ENCODE results near the gene PEX3.
"Not testable (repeated sequence)": the region's sequence is repeated elsewhere in the genome, so short reads cannot be mapped to it uniquely, and the experiment has no call there.

Gene PEX3

GRCh38 chr6:143449082-143449713 lies 1.4 kb upstream of the PEX3 start:
- DNase-seq: no peak

- peak; percentile 47 for DNase-seq
Measured at GRCh38 chr6:143449714-143450452, 722 bp upstream of the PEX3 start.

DNA sequence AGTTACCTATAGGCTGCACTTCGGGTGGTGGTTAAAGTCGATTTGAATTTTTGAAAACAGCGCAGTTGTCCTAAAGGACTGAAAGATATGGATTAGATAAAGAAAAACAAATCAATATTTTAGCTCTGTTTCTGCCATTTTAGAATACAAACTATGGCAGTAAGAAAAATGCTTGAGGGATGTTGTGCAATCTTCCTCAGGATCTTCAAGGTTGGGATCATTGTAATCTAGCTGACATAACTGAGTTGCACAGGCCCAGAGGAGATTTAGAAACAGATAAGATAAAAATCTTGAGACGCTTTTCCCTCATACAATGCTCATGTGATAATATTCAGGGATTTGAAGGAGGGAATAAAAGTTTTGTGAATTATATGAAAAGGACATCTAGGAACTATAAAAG lies 926 bp downstream of the PEX3 start:
- no peak for DNase-seq

DNA sequence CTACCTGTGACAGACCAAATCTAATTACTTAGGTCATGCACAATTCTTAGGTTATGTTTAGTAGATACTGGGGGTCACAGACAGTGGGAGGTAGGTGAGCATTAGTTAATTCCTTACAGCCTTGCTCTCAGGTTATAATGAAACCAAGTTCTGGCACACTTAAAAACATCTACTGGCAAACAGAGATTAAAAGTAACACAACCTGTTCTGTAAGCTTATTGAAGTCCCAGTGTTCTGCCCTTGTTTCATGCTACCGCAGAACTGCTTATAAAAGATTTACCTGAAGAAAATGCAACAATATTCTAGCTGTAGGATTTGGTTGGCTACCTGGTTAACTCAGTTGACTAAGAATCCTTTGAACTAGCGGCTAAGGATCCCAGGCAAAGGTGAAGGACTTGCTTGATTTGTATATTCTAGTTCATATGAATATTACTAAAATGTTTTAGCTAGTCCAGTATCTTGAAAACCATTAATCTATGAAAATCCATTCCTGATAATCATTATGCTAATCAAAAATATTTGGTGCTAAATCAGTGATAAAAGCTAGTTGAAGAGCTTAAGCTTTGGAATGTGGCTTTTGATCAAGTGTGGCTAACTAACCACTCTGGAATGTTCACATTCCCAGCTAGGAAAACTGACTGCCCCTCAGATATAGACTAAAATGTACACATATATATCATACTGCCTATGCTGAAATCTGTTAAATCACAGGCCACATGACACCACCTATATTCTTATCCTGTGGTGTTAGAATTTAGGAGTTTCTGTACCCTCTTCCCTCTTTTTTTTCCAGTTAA lies 7.2 kb downstream of the PEX3 start:
- DNase-seq: no peak

DNA sequence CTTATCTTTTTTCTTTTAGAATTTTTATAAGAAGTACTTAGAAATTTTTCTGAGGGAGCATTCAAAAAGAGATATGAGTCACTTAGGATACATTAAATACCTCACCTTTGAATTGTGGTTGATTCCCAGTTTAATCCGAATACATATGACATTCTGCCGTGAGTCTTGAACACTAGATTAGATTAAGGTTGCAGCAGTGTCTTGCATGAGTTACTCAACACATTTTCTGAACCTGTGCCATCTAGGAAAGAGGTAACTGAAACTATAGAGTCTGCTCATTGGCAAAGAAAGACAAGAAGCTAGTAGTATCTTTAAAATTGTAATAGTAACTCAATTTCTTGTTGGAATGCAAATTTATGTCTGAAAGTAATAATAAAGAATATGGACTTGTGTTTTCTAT lies 14.9 kb downstream of the PEX3 start:
- no peak for DNase-seq

- no peak for DNase-seq
Measured at GRCh38 chr6:143468026-143468425, 17.4 kb downstream of the PEX3 start.

- DNase-seq: not testable (repeated sequence)
Measured at GRCh38 chr6:143468823-143469222, 18.2 kb downstream of the PEX3 start.

GRCh38 chr6:143471822-143472221 lies 21.2 kb downstream of the PEX3 start:
- no peak for DNase-seq

DNA sequence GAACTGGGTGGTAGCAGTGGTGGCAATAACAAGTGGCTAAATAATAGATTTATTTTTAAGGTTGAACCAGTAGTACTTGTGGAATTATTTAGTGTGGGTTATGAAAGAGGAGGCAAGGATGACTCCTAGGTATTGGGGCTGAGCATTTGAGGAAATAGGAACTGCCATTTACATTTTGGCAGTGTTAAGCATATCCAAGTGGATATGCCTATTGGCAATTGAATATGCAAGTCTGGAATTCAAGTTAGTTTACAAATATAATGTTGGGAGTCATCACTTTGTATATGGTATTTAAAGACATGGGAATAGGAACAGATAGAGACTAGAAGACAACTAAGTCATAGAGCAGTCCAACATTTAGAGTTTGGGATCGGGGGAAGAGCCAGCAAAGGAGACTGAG lies 25.9 kb downstream of the PEX3 start:
- no peak for DNase-seq

- DNase-seq: no peak
Measured at GRCh38 chr6:143478479-143479062, 28.0 kb downstream of the PEX3 start.

- DNase-seq: no peak
Measured at GRCh38 chr6:143482593-143482992, 32.0 kb downstream of the PEX3 start.

- DNase-seq: no peak
Measured at GRCh38 chr6:143485967-143486366, 35.4 kb downstream of the PEX3 start.

- DNase-seq: no peak
Measured at GRCh38 chr6:143486752-143487151, 36.1 kb downstream of the PEX3 start.

GRCh38 chr6:143490244-143490643 lies 39.6 kb downstream of the PEX3 start:
- DNase-seq: no peak

- DNase-seq: no peak
Measured at GRCh38 chr6:143490775-143491174, 40.2 kb downstream of the PEX3 start.

DNA sequence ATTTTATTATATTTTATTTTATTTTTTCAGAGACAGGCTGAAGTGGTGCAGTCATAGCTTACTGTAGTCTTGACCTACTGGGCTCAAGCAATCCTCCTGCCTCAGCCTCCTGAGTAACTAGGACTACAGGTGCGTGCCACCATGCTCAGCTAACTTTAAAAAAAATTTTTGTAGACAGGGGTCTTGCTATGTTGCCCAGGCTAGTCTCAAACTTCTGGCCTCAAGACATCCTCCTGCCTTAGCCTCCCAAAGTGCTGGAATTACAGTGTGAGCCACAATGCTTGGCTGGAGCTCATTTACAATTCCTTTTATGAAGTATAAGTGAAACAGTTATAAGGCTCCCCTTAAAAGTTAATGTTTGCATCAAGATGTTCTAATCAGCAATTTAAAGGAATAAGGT lies 46.4 kb downstream of the PEX3 start:
- no peak for DNase-seq

GRCh38 chr6:143498428-143498827 lies 47.8 kb downstream of the PEX3 start:
- DNase-seq: no peak

DNA sequence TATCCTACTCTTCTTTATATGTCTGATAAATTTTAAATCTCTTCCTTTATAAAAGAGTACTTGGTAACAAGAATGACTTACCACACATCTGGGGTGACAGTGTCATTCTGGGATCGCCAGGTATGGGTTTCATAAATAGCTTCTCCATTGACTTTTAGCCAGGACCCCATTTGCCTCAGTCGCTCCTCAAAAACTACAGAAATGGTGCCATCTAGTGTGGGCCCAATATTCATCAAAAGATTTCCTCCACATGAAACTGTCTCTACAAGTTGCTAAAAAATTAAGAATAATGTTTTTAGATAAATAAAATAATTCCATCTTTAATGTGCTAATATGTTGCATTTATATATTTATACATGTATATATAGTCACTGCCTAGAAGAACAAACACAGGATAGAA lies 51.2 kb downstream of the PEX3 start:
- no peak for DNase-seq

DNA sequence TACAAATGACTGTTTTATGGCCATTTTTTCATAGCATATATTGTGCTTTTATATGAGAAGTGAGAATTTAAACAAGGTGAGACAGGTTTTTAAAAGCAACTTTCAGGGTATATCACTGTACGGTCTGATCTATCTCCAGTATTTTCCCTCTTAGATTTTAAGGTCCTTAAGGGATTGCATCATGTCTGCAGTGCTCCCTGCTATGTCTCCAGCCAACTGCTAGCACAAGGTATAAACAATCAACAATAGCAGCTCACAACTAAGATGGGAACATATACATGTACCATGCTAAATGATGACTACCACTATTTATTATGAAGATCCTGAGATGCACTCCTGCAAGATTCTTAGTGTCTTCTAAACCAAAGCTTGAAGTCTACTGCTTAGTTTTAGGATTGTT lies 53.8 kb downstream of the PEX3 start:
- DNase-seq: no peak

- no peak for DNase-seq
Measured at GRCh38 chr6:143505111-143505510, 54.5 kb downstream of the PEX3 start.

DNA sequence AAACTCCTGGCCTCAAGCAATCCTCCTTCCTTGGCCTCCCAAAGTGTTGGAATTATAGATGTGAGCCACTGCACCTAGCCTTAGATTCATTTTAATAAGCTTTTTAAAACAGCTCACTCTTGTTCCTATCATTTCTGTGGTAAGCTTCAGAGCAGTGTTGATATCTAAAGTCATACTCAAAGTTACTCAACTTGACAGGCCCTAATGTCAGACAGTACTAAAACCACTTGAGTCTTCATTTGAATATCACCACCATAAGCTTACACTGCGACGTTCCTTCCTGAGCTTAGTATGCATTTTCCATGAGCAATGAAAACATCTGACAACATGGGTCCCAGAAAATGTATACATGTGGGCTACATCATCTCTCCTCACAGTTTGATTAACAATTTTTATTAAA lies 54.9 kb downstream of the PEX3 start:
- no peak for DNase-seq

GRCh38 chr6:143506199-143506598 lies 55.6 kb downstream of the PEX3 start:
- DNase-seq: no peak

- no peak for DNase-seq
Measured at GRCh38 chr6:143506620-143507019, 56.0 kb downstream of the PEX3 start.
